Measurements from ENCODE around the gene GTF3C5.
A peak's percentile ranks its signal among the peaks of the same experiment; 100 is the strongest.
"Not testable (repeated sequence)": the region's sequence is repeated elsewhere in the genome, so short reads cannot be mapped to it uniquely, and the experiment has no call there.

The GTF3C5 gene

DNA sequence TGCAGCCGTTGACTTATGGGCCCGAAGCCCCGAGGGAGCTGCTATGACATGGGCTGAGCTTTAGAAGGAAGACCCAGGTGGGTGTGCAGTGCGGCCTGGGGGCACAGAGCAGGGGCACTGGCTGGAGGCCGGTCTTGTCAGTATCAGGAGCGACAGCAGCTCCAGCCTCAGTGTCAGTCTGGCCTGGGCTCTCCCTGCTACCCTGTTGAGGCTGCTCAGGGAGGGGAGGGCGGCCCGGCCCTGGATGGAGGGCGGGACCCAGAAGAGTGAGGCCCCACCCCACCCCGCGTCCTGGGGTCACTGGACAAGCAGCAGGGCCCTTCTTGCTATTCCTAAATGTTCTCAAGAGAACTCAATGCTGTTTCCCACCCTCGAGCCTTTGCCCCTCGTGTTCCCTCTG is 34.3 kb upstream of the GTF3C5 start:
- DNase-seq (ENCODE audit: low read depth), result no peak

DNA sequence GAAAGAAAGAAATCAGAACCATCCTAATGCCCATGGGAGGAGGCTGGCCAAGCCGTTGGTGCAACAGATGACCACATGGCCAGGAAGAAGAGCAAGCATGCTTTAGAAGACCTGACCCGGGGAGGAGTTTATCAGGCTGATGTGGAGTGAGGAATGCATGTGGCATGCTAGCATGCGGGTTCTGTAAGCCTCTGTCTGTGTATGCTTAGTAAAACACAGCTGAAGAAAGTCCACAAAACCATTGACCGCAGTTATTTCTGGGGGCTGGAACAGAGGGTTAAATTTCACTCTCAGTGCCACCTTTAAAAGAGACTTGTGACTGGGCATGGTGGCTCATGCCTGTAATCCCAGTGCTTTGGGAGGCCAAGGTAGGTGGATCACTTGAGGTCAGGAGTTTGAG is 33.2 kb upstream of the GTF3C5 start:
- DNase-seq (ENCODE audit: low read depth), result no peak

DNA sequence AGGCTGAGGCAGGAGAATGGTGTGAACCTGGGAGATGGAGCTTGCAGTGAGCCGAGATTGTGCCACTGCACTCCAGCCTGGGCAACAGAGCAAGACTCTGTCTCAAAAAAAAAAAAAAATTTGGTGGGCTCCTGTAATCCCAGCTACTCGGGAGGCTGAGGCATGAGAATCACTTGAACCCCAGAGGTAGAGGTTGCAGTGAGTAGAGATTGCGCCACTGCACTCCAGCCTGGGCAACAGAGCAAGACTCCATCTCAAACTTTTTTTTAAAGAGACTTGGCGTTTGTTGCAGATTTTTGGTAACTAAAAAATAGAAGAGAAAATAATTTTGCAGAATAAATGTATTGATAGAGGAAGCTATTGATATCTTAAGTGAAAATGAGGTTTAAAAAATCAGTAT is 32.6 kb upstream of the GTF3C5 start:
- not testable (repeated sequence) for DNase-seq (ENCODE audit: low read depth)

DNA sequence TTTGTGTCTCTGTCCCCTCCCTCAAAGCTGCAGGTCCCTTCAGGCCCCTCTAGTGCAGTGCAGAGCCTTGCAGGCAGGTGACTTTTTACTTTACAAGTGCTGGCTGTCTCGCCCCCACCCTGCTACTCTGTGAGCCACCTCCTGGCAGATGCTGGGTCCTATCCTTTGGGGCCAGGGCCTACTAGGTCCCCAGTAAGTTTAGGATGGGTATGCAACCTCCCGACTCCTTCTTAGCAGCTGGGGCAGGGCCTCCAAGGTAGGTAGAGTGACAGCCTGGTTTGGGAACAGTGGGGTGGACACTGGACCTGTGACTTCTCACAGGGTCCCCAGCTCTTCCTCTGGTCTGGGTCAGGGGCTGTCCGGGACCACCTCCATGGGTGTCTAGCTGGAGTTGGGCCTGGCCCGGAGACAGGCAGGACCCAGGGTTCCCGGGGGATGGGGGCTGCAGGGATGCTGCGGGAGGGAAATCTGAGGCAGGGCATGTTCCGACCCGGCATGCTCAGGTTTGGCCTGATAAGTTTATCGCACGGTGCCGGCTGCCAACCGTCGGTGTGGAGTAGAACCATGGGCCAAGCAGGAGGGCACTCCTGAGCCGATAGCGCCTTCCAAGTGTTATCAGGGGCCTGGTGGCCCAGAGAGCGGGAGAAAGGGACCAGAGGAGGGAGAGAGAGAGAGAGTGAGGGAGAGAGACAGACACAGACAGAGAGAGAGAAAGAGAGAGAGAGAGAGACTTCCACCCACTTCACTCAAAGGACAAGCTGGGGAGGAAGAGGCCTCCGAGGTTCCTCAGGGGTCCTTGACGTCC is 31.8 kb upstream of the GTF3C5 start:
- peak; percentile 80 for DNase-seq (ENCODE audit: low read depth)

DNA sequence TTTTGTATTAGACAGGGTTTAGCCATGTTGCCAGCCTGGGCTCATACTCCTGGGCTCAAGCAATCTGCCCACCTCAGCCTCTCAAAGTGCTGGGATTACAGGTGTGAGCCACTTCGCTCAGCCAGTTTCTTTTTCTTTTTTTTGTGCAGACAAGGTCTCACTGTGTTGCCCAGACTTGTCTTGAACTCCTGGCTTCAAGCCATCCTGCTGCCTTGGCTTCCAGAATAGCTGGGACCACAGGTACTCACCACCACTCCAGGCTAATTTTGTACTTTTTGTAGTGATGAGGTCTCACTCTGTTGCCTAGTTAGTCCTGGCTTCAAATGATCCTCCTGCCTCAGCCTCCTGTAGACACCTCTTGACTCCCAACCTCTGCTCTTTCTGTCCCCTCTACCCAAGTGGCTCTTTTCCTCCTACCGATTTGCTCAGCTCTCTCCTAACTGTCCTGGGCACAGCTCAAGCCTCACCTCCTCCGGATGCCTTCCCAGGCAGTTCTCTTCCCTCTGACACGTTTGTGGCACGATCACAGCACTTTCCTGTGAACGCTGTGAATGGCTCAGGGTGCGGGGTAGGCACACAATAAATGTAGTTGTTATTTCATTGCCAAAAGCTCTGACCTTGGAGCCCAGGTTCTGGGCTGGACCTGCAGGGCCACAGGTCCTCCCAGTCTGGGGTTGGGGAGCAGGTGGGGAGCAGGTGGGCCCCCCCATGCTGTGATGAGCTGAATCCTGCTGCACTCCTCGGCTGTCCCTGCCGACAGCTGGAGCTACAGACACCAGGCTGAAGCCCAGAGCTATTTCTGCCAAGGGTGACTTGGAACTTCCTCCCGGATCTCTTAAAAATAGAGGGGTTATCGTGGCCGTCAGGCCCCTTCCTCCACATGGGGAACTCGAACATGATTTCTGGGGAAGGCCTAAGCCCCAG is 28.4 kb upstream of the GTF3C5 start:
- DNase-seq (ENCODE audit: low read depth), result no peak

DNA sequence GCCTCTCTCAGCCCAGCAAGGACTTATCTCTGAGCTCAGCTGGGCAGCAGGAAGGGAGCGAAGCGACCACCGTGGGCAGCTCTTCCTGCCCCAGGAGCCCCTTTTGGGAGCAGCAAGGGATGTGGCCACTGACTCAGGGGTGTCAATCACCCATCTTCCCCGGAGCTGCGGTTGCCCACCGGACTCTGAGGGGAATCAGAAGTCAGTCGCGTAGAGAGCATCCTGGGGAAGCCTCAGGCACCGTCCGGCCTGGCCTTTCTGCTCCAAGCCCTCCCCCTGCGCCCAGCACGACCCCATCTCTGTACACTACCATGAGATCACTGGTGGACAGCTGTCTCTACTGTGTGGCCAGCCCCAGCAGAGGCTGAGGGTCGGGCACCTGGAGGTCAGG is 27.7 kb upstream of the GTF3C5 start:
- peak; percentile 93 for DNase-seq (ENCODE audit: low read depth)

DNA sequence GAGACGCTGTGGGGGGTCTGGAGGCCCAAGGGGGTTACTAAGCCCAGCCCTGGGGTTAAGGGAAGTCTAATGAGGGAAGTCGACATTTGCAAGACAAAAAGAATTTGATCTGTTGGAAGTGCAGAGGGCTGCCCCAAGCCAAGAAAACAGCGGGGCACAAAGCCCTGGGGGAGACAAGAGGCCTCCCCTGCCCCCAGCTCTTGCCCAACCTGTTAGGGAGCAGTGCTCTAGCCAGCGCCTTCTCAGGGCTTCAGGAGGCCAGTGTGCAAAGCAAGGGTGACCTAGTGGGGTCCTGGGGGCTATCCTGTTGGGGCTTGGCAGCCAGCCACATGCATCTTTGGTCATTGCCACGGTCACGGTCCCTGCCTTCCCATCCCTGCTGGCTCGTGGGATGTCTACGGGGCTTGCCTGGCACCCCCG is 27.1 kb upstream of the GTF3C5 start:
- DNase-seq (ENCODE audit: low read depth), result no peak

DNA sequence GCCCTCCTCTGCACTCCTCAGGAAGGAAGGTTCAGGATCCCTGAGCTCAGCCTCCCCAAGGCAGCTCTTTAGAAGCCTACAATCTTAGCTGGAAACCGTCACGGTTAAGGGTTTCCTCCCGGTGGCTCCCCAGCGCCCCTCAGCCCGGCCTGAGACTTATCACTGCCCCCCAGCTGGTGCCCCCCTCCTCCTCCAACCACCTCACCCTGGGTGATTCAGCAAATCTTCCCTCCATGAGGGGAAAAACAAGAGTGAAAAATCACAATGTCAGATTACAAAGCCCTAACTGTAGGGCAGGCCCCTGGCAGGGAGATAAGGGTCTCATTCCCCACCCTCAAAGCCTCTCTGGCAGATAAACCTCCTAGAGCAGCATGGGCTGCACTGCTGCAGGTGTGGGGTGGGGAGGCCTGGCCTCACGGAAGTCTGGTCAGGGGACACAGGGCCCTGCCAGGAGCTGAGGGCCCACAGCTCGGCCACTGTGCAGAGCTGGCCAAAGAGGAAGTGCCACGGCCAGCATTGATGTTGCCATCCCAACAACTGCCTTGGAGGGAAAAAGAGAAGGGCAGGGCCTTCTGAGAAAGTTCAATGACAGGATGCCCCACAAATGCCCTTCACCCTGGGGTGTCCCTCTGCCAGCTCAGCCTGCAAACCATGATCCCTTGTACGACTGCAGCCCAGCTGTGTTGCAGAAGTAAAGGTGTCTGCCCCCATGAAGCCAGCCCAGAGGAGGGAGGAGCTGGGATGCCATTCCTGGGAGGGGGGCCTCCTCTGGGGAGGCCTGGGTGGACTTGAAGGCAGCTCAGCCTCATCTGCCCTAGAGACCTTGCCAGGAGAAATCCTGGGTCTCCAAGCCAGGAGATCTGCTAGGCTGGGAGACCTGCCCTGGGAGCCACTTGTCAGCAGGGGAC is 26.5 kb upstream of the GTF3C5 start:
- peak; percentile 75 for DNase-seq (ENCODE audit: low read depth)

DNA sequence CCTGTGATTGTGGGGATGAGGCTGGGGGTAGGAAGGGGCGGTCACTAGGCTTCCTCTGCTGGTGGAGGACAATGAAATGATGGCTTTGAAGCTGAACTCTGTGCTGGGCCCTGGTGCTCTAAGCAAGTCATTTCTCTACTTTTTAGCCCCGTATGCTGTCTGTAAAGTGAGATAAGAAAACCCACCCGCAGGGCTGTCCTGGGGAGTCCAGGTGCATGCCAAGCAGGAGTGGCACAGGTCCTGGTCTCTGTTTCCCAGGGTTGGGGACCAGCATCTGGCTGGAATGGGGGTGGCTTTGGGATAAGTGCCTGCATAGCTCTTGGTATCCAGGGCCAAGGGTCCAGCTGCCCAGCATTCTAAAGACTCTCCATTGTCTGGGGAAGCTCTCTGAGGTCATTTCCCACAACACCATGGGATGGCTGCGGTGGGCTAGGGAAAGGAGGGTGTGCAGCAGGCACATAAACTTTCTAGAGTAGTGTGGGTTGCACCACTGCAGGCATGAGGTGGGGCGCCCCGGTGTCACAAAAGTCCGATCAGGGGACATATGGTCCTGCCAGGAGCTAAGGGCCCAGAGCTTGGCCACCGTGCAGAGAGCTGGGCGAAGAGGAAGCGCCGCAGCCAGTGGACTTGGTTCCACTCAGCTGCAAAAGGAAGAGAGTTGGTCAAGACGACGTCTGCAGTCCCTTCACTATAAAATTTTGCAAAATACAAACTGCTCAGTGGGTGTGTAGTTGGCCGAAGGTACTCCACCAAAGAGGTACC is 25.6 kb upstream of the GTF3C5 start:
- DNase-seq (ENCODE audit: low read depth), result no peak

DNA sequence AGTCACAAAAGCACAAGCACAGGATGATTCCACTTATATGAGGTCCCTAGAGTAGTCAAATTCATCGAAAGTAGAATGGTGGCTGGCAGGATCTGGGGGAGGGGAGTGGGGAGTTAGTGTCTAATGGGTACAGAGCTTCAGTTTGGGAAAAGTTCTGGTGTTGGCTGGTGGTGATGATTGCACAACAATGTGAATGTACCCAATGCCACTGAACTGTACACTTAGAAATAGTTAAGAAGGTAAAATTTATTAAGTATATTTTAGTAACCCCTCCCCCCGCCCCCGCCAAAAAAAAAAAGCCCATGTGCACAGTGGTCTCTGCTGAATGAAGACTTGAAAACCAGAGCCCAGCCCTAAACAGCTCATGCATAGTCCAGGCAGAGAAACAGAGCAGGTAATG is 24.8 kb upstream of the GTF3C5 start:
- DNase-seq (ENCODE audit: low read depth), result no peak

DNA sequence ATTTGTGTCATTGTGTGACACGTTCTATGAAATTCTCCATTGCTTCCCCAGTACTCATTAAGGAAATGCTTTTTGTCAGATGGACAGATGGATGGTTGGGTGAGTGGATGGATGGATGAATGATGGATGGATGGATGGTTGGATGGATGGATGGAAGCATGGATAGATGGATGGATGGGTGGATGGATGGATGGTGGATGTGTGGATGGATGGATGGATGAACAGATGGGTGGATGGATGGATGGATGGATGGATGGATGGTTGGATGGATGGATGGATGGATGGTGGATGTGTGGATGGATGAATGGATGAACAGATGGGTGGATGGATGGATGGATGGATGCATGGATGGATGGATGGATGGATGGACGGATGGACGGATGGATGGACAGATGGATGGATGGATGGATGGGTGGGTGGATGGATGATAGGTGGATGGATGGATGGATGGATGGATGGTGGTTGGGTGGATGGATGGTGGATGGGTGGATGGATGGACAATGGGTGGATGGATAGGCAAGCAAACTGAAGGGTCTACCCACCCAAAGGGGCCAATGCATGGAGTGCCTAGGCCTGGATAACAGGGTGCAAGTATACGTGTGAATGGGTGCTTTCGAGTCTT is 24.0 kb upstream of the GTF3C5 start:
- no peak for DNase-seq (ENCODE audit: low read depth)

DNA sequence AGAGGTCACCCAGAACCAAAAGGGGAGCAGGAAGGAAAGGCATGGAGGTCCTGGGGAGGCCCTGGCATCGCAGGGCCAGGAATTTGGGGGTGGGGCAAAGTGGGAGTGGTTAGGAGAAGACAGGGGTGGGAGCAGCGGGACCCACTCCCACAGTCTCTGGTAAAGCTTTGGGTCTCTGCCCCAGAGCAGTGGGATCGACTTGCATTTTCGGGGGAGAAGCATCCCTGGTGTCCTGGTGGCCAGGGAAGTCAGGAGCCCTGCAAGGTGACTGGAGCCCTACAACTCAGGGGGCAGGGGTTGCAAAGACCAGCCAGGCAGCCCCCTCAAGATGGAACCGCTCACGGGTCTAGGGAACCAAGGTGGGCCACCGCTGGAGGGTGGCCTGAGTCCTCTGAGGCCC is 22.4 kb upstream of the GTF3C5 start:
- DNase-seq (ENCODE audit: low read depth), result no peak

DNA sequence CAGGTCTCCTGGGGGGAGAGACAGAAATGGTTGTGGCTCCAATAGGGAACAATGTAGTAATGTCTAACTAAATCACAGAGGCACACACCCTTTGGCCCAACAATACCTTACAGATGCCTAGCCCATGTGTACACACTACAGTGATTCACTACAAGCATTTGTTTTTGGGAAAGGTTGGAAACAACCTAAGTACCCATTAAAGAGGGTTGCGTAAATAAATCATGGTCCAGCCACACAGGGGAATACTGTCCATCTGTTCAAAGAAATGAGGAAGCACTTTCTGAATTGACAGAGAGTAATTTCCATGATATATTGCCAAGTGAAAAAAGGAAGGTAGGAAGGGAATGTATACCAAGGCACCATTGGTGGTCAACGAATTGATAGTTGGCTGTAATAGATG is 22.0 kb upstream of the GTF3C5 start:
- DNase-seq (ENCODE audit: low read depth), result no peak

DNA sequence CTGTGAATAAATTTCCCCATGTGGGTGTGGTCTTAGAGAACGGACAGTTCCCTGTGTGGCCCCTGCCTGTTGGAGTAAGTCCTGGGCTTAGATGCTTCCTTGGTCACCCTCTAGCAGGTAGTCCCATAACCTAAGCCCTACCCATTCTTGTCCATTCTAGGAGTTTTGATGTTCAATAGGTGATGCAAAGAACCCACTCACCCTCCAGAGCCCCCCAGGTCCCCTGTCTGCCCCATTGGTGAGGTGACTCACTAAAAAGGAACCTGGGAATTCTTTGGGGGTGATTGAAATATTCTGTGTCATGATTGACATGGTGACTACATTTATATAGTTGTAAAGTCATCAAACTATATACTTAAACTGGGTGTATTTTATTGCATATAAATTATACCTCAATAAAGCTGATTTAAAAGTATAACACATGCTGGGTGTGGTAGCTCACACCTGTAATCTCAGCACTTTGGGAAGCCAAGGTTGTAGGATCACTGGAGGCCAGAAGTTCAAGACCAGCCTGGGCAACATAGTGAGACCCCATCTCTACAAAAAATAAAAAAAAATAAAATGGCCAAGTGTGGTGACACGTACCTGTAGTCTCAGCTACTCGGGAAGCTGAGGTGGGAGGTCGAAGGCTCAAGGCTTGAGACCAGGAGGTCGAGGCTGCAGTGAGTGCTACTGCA is 20.8 kb upstream of the GTF3C5 start:
- DNase-seq (ENCODE audit: low read depth), result no peak

DNA sequence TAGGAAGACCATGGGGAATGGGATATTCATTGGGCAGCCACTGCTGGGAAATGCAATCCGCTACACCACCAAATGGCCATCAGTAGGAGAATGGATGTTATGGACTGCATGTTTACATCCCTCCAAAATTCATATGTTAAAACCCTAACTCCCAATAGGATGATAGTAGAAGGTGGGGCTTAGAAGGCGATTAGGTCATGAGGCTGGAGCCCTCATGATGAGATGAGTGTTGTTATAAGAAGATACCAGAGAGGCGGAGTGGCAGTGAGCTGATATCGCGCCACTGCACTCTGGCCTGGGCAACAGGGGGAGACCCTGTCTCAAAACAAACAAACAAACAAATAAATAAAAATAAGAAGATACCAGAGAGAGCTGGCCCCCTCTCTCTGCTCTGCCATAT is 16.1 kb upstream of the GTF3C5 start:
- DNase-seq (ENCODE audit: low read depth), result no peak

DNA sequence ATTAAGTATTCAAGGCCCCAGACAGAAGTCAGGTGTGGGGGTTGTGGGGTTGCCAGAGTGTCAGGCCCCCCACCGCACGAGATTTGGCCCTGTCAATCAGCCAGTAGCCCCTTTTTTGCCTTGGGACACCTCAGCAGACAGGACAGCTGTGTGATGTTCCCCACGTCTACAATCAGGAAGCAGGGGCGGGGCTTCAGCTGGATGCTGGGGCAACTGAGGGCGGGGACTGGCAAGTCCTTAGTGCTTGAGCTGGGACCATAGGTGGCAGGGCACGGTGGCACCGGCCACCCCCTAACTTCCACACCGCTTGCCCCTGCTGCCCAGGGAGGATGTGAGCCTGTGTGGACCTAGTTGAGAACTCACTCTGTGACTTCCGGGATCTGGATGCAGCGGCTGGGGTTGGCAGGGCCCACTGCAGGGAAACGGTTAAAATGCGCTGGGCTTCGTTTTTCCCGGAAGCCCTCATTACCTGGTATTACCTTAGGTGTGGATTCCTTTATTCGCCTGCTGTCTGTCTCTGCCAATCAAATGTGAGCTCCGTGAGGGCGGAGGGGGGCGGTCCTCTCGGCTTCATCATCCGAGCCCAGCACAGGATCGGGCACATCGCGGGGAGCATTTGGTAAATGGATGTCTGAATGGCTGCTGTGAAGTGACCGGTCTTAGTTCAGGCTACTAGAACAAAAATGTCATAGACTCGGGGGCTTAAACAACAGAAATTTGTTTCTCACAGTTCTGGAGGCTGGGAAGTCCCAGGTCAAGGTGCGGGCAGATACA is 7.5 kb upstream of the GTF3C5 start:
- no peak for DNase-seq (ENCODE audit: low read depth)

DNA sequence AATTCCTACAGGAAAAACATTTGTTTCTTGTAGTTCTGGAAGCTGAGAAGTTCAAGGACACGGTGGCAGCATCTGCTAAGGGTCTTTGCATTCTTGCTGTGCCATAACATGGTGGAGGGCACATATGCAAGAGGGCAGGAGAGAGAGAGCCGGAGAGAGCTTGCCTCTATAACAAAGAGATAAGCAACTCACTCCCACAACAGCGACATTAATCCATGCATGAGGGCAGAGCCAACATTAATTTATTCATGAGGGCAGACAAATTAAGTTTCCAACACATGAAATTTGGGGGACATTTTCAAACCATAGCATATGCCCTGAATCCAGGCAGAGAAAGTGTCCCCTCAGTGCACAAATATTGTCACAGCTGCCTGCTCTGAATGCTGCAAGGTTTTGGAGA is 4.4 kb upstream of the GTF3C5 start:
- DNase-seq (ENCODE audit: low read depth), result no peak

DNA sequence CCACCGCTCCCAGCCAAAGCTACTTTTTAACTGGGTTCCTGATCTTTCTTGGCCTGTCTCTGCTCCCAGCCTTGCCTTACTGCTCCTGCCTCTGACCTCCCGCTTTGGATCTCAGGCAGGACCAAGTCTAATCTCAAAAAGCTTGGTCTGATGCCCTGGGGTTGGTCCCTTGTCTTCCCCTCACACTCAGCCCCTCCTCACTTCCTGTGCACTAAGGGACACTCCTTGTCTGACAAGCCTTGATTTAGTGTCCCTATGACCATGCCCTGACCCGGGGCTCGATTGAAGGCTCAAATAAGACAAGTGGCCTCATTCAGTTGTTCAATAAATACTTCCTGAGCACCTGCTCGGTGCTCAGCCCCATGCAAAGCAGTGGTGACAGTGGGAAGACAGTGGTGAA is 3.7 kb upstream of the GTF3C5 start:
- DNase-seq (ENCODE audit: low read depth), result no peak

DNA sequence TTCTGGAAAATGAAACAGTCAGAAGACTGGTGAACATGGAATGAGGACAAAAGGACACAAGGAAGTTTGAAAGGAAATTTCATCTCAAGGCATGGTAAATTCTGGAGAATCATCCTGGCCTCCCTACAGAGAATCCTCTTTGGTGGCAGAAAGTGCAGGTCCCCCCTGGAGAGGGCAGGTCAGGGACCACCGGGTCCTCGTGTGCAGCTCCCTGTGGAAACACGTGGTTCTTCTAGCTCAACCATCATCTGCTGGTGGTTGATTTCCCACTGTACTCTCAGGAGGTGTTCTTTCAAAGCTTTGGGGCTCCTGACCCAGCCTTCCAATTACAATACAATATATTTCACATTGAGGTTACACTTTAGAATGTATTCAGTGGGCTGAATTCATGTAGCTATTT is 2.6 kb upstream of the GTF3C5 start:
- no peak for DNase-seq (ENCODE audit: low read depth)

DNA sequence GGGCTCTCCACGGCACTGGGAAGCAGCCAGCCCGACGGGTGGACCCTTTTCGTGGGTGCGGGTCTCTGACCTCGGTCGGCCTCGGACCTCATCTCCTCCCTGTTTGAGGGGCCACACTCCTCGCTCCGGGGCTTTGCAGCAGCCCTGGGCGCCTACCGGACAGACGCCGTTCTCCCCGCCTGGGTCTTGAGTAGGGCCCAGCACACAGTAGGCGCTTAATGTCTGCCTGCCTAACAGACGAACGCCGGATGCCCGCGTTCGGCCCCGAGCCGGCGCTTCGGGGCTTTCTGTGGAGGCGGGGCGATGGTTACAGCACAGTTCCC is 842 bp upstream of the GTF3C5 start:
- no peak for DNase-seq (ENCODE audit: low read depth)
